ENCODE measurements around the gene PRPF19.

PRPF19 gene

GRCh38 chr11:60855726-60856633 lies 50.4 kb downstream of the PRPF19 start, which contains the start of gene PTGDR2:
TSS of gene PTGDR2 (minus strand) at chr11:60855950. CDS start at chr11:60853722, 2,228 bp downstream.
- no peak within 1 kb of the TSS for H3K27ac ChIP-seq (ENCODE audit: low read depth, low read length)
- peaks cover 0 to 20% (median 15%) of the 10 kb centered on the region in 5 donors for H3K36me3 ChIP-seq (ENCODE audit: control insufficient read depth in 5 of 5, insufficient read depth in 5 of 5, low read length in 5 of 5)
- peaks cover 0 to 12% (median 6%) of the 10 kb centered on the region in 5 donors for H3K4me1 ChIP-seq (ENCODE audit: control insufficient read depth in 5 of 5, insufficient read depth in 5 of 5, low read length in 5 of 5)
- no peak within 1 kb of the TSS for H3K9ac ChIP-seq (ENCODE audit: low read length in 5 of 5)
- H3K27me3 ChIP-seq (ENCODE audit: control insufficient read depth in 5 of 5, insufficient read depth in 4 of 5, low read length in 5 of 5), result no peaks in the 10 kb centered on the region
- H3K4me3 ChIP-seq (ENCODE audit: low read depth in 1 of 5, low read length in 5 of 5), result no peak within 1 kb of the TSS
- H3K9me3 ChIP-seq (ENCODE audit: control insufficient read depth in 5 of 5, low read length in 5 of 5), result no peaks in the 10 kb centered on the region

- Histone ChIP-seq H3K27me3 (ENCODE audit: control insufficient read depth in 5 of 5, insufficient read depth in 4 of 5, low read length in 5 of 5) (no peaks in the 10 kb centered on the region), H3K4me1 (ENCODE audit: control insufficient read depth in 5 of 5, insufficient read depth in 5 of 5, low read length in 5 of 5) (peaks cover 0 to 12% (median 6%) of the 10 kb centered on the region in 5 donors), H3K4me3 (ENCODE audit: low read depth in 1 of 5, low read length in 5 of 5) (no peak overlapping the region), H3K9ac (ENCODE audit: low read length in 5 of 5) (no peak overlapping the region), H3K36me3 (ENCODE audit: control insufficient read depth in 5 of 5, insufficient read depth in 5 of 5, low read length in 5 of 5) (peaks cover 0 to 29% (median 24%) of the 10 kb centered on the region in 5 donors), H3K27ac (ENCODE audit: low read depth, low read length) (no peak overlapping the region), H3K9me3 (ENCODE audit: control insufficient read depth in 5 of 5, low read length in 5 of 5) (no peaks in the 10 kb centered on the region)
These were observed 51.3 kb downstream of the PRPF19 start for GRCh38 chr11:60854847-60855725.

- Histone ChIP-seq H3K27ac (ENCODE audit: low read depth, low read length) (no peak overlapping the region), H3K9ac (ENCODE audit: low read length in 5 of 5) (no peak overlapping the region), H3K4me3 (ENCODE audit: low read depth in 1 of 5, low read length in 5 of 5) (no peak overlapping the region)
These were observed 52.1 kb downstream of the PRPF19 start for GRCh38 chr11:60854140-60854846.

GRCh38 chr11:60852982-60853950 lies 53.1 kb downstream of the PRPF19 start:
- H3K9me3 ChIP-seq (ENCODE audit: control insufficient read depth in 5 of 5, low read length in 5 of 5), result no peaks in the 10 kb centered on the region
- no peak overlapping the region for H3K27ac ChIP-seq (ENCODE audit: low read depth, low read length)
- no peak overlapping the region for H3K9ac ChIP-seq (ENCODE audit: low read length in 5 of 5)
- no peaks in the 10 kb centered on the region for H3K27me3 ChIP-seq (ENCODE audit: control insufficient read depth in 5 of 5, insufficient read depth in 4 of 5, low read length in 5 of 5)
- H3K4me3 ChIP-seq (ENCODE audit: low read depth in 1 of 5, low read length in 5 of 5), result no peak overlapping the region
- H3K36me3 ChIP-seq (ENCODE audit: control insufficient read depth in 5 of 5, insufficient read depth in 5 of 5, low read length in 5 of 5), result peaks cover 0 to 47% (median 42%) of the 10 kb centered on the region in 5 donors
- H3K4me1 ChIP-seq (ENCODE audit: control insufficient read depth in 5 of 5, insufficient read depth in 5 of 5, low read length in 5 of 5), result peaks cover 0 to 12% (median 6%) of the 10 kb centered on the region in 5 donors

More at GRCh38 chr11:60854140-60854846, 52.1 kb downstream of the PRPF19 start:
- Histone ChIP-seq H3K36me3 (ENCODE audit: control insufficient read depth in 5 of 5, insufficient read depth in 5 of 5, low read length in 5 of 5) (peaks cover 0 to 37% (median 32%) of the 10 kb centered on the region in 5 donors), H3K27me3 (ENCODE audit: control insufficient read depth in 5 of 5, insufficient read depth in 4 of 5, low read length in 5 of 5) (no peaks in the 10 kb centered on the region), H3K9me3 (ENCODE audit: control insufficient read depth in 5 of 5, low read length in 5 of 5) (no peaks in the 10 kb centered on the region), H3K4me1 (ENCODE audit: control insufficient read depth in 5 of 5, insufficient read depth in 5 of 5, low read length in 5 of 5) (peaks cover 0 to 12% (median 6%) of the 10 kb centered on the region in 5 donors)

GRCh38 chr11:60852117-60852981 lies 54.0 kb downstream of the PRPF19 start:
- Histone ChIP-seq H3K9ac (ENCODE audit: low read length in 5 of 5) (no peak overlapping the region), H3K36me3 (ENCODE audit: control insufficient read depth in 5 of 5, insufficient read depth in 5 of 5, low read length in 5 of 5) (peaks cover 0 to 56% (median 47%) of the 10 kb centered on the region in 5 donors), H3K4me3 (ENCODE audit: low read depth in 1 of 5, low read length in 5 of 5) (no peak overlapping the region)

GRCh38 chr11:60851327-60852104 lies 54.9 kb downstream of the PRPF19 start:
- Histone ChIP-seq H3K27me3 (ENCODE audit: control insufficient read depth in 5 of 5, insufficient read depth in 4 of 5, low read length in 5 of 5) (no peaks in the 10 kb centered on the region), H3K9ac (ENCODE audit: low read length in 5 of 5) (no peak overlapping the region), H3K36me3 (ENCODE audit: control insufficient read depth in 5 of 5, insufficient read depth in 5 of 5, low read length in 5 of 5) (peaks cover 0 to 58% (median 47%) of the 10 kb centered on the region in 5 donors), H3K4me3 (ENCODE audit: low read depth in 1 of 5, low read length in 5 of 5) (no peak overlapping the region), H3K27ac (ENCODE audit: low read depth, low read length) (no peak overlapping the region), H3K4me1 (ENCODE audit: control insufficient read depth in 5 of 5, insufficient read depth in 5 of 5, low read length in 5 of 5) (peaks cover 0 to 12% (median 6%) of the 10 kb centered on the region in 5 donors), H3K9me3 (ENCODE audit: control insufficient read depth in 5 of 5, low read length in 5 of 5) (no peaks in the 10 kb centered on the region)

More at GRCh38 chr11:60852117-60852981, 54.0 kb downstream of the PRPF19 start:
- no peak overlapping the region for H3K27ac ChIP-seq (ENCODE audit: low read depth, low read length)
- H3K27me3 ChIP-seq (ENCODE audit: control insufficient read depth in 5 of 5, insufficient read depth in 4 of 5, low read length in 5 of 5), result no peaks in the 10 kb centered on the region
- no peaks in the 10 kb centered on the region for H3K9me3 ChIP-seq (ENCODE audit: control insufficient read depth in 5 of 5, low read length in 5 of 5)
- H3K4me1 ChIP-seq (ENCODE audit: control insufficient read depth in 5 of 5, insufficient read depth in 5 of 5, low read length in 5 of 5), result peaks cover 0 to 12% (median 6%) of the 10 kb centered on the region in 5 donors

- H3K27me3 ChIP-seq (ENCODE audit: control insufficient read depth in 5 of 5, insufficient read depth in 4 of 5, low read length in 5 of 5), result no peaks in the 10 kb centered on the region
- H3K4me3 ChIP-seq (ENCODE audit: low read depth in 1 of 5, low read length in 5 of 5), result no peak overlapping the region
- no peak overlapping the region for H3K27ac ChIP-seq (ENCODE audit: low read depth, low read length)
- peaks cover 0 to 63% (median 55%) of the 10 kb centered on the region in 5 donors for H3K36me3 ChIP-seq (ENCODE audit: control insufficient read depth in 5 of 5, insufficient read depth in 5 of 5, low read length in 5 of 5)
- peaks cover 2 to 11% (median 9%) of the 10 kb centered on the region in 5 donors for H3K4me1 ChIP-seq (ENCODE audit: control insufficient read depth in 5 of 5, insufficient read depth in 5 of 5, low read length in 5 of 5)
- no peaks in the 10 kb centered on the region for H3K9me3 ChIP-seq (ENCODE audit: control insufficient read depth in 5 of 5, low read length in 5 of 5)
- H3K9ac ChIP-seq (ENCODE audit: low read length in 5 of 5), result no peak overlapping the region
These were observed 56.5 kb downstream of the PRPF19 start for GRCh38 chr11:60849641-60850520.
